ENCODE measurements around the gene C1orf21.

C1orf21 gene

GRCh38 chr1:184637664-184638240 is 250.9 kb downstream of the C1orf21 start:
- DNase-seq, result no peak

- DNase-seq, result no peak
Measured at GRCh38 chr1:184639205-184639604, 252.4 kb downstream of the C1orf21 start.

GRCh38 chr1:184640505-184640904 is 253.7 kb downstream of the C1orf21 start:
- no peak for DNase-seq

GRCh38 chr1:184641894-184642293 is 255.1 kb downstream of the C1orf21 start:
- no peak for DNase-seq

GRCh38 chr1:184643661-184644060 is 256.8 kb downstream of the C1orf21 start:
- no peak for DNase-seq

- DNase-seq, result no peak
Measured at GRCh38 chr1:184644771-184645170, 257.9 kb downstream of the C1orf21 start.

- no peak for DNase-seq
Measured at GRCh38 chr1:184646178-184646701, 259.4 kb downstream of the C1orf21 start.

- no peak for DNase-seq
Measured at GRCh38 chr1:184646824-184647223, 260.0 kb downstream of the C1orf21 start.

- DNase-seq, result no peak
Measured at GRCh38 chr1:184647471-184647870, 260.6 kb downstream of the C1orf21 start.

- DNase-seq, result no peak
Measured at GRCh38 chr1:184648160-184648855, 261.5 kb downstream of the C1orf21 start.

- DNase-seq, result no peak
Measured at GRCh38 chr1:184648856-184649201, 262.0 kb downstream of the C1orf21 start.

GRCh38 chr1:184649451-184649888 is 262.6 kb downstream of the C1orf21 start:
- no peak for DNase-seq

GRCh38 chr1:184650177-184650866 is 263.5 kb downstream of the C1orf21 start:
- DNase-seq, result no peak

- no peak for DNase-seq
Measured at GRCh38 chr1:184655185-184655584, 268.4 kb downstream of the C1orf21 start.

GRCh38 chr1:184656221-184656620 is 269.4 kb downstream of the C1orf21 start:
- no peak for DNase-seq

GRCh38 chr1:184658055-184658454 is 271.2 kb downstream of the C1orf21 start:
- no peak for DNase-seq

GRCh38 chr1:184660462-184661191 is 273.8 kb downstream of the C1orf21 start:
- DNase-seq, result no peak

- DNase-seq, result no peak
Measured at GRCh38 chr1:184661801-184662200, 275.0 kb downstream of the C1orf21 start.

GRCh38 chr1:184664042-184664660 is 277.3 kb downstream of the C1orf21 start:
- peak; percentile 82 for DNase-seq

GRCh38 chr1:184664661-184665060 is 277.8 kb downstream of the C1orf21 start:
- no peak for DNase-seq

GRCh38 chr1:184665360-184665759 is 278.5 kb downstream of the C1orf21 start:
- DNase-seq, result no peak

- DNase-seq, result no peak
Measured at GRCh38 chr1:184669391-184669790, 282.6 kb downstream of the C1orf21 start.
